Gastroesophageal sphincter (tissue), 4 donors: Measurements from ENCODE around the gene DNPH1. TPM values are rescaled to one million over a fixed set of nuclear protein-coding genes. Genes with fewer than 3 reads are reported as not detected.

Experiments used
- ATAC-seq: fragments of 150-250 bp; one replicate; pipeline ENCODE4 v1.9.1; 2016; ENCODE audit warnings: mild to moderate bottlenecking, moderate library complexity
- H3K27ac ChIP-seq, 4 donors: fragments of 200-600 bp; sonication (generic) in 3 of 4; 1 replicate in 3 of 4; 2 replicates in 1 of 4; pipeline ENCODE4 v1.5.1; 2016 to 2019
- H3K27me3 ChIP-seq: fragments of 200-600 bp; sonication (generic); one replicate; pipeline ENCODE4 v1.5.1; 2019
- H3K36me3 ChIP-seq, 2 donors: fragments of 200-600 bp; sonication (generic); one replicate each; pipeline ENCODE4 v1.5.1; 2019; ENCODE audit warnings: control low read depth in 1 of 2
- H3K4me1 ChIP-seq, 3 donors: fragments of 200-600 bp; sonication (generic); 1 replicate in 2 of 3; 2 replicates in 1 of 3; pipeline ENCODE4 v1.5.1; 2016 to 2019; ENCODE audit warnings: control low read depth in 2 of 3
- H3K4me3 ChIP-seq, 2 donors: fragments of 200-600 bp; sonication (generic); one replicate each; pipeline ENCODE4 v1.5.1; 2019; ENCODE audit warnings: mild to moderate bottlenecking in 1 of 2, moderate library complexity in 1 of 2
- H3K9me3 ChIP-seq, 3 donors: fragments of 200-600 bp; sonication (generic); one replicate each; pipeline ENCODE4 v1.5.1; 2017 to 2019; ENCODE audit warnings: control low read depth in 2 of 3
- CTCF ChIP-seq, 4 experiments: fragments of 200-600 bp in 2 of 4; fragments of 450-650 bp in 2 of 4; sonication (generic) in 1 of 4; IDR thresholded peaks; one replicate each; pipeline ENCODE4 v1.5.1; 2017 to 2019; ENCODE audit warnings: antibody characterized with exemption in 4 of 4, mild to moderate bottlenecking in 2 of 4, moderate library complexity in 2 of 4
- EP300 ChIP-seq: sonication (generic); formaldehyde crosslinking; IDR thresholded peaks from one replicate; pipeline ENCODE4 v1.6.1; 2017; ENCODE audit warnings: antibody characterized with exemption, mild to moderate bottlenecking
- POLR2A ChIP-seq, 2 donors: fragments of 450-650 bp; IDR thresholded peaks; one replicate each; pipeline ENCODE4 v1.6.1; 2017; ENCODE audit warnings: antibody characterized with exemption in 2 of 2, mild to moderate bottlenecking in 2 of 2, moderate library complexity in 1 of 2
- POLR2AphosphoS5 ChIP-seq: sonication (generic); formaldehyde crosslinking; IDR thresholded peaks from one replicate; pipeline ENCODE4 v1.6.1; 2017; ENCODE audit warnings: antibody characterized with exemption
- WGBS, 2 donors: methylation state at CpG; one replicate each; pipeline ENCODE4 v1.1.5; 2018; ENCODE audit warnings: low coverage in 1 of 2; 5-methylcytosine and 5-hydroxymethylcytosine counted together
- total RNA-seq, 4 donors: library from RNA; depleted of rRNA; stranded (reverse); fragments of >200 nt; gene quantifications; one replicate each; pipeline ENCODE4 v1.1.0, GENCODE V29; 2016

Gene DNPH1
- total RNA-seq, 4 donors from 2014 or later: 66.5 to 95.0 (median 86.6) TPM

DNA sequence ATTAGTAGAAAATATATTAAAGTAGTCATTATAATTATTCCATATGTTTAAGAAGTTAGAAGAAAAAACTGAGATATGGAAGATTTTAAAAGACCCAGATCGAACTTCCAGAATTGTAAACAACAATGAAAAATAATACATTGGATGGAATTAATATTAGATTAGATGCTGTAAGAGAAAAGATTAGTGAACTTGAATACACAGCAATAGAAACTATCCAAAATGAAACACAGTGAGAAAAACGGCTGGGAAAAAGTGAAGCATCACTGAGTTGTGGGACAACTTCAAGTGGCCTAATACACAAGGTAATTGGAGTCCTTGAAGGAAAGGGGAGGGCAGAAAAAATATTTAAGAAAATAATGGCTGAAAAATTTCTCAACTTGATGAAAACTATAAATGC is 9.8 kb upstream of the DNPH1 start:
- H3K27me3 ChIP-seq: peaks cover 62% of the 10 kb centered on the region
- no peak for ATAC-seq
- H3K27ac ChIP-seq: no peak overlapping the region
- H3K9me3 ChIP-seq: peaks cover 0 to 12% (median 0%) of the 10 kb centered on the region in 3 donors
- TF ChIP-seq POLR2A (IDR thresholded peaks at IDR 0.05) (no peak), EP300 (no peak), POLR2AphosphoS5 (no peak), CTCF (IDR thresholded peaks at IDR 0.05) (no peak)
- no peaks in the 10 kb centered on the region for H3K4me1 ChIP-seq
- 58 to 74% methylated on average over 2 of the region's 2 CpGs for WGBS, 2 donors
- H3K4me3 ChIP-seq: no peak overlapping the region
- H3K36me3 ChIP-seq: no peaks in the 10 kb centered on the region

DNA sequence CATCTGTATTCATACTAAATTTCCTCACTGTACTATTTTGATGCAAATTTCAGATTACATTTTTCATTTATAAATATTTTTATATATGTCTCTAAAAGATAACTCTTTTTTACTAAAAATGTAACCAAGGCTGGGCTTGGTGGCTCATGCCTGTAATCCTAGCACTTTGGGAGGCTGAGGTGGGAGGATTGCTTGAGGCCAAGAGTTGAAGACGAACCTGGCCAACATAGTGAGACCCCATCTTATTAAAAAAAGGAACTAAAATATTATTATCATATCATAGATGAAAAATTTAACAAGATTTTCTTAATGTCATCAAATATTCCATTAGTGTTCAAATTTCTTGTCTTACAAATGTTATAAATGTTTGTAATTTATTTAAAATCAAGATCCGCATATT is 6.6 kb upstream of the DNPH1 start:
- Histone ChIP-seq H3K36me3 (no peaks in the 10 kb centered on the region), H3K27ac (no peak overlapping the region), H3K4me3 (no peak overlapping the region), H3K4me1 (no peaks in the 10 kb centered on the region), H3K27me3 (peaks cover 32% of the 10 kb centered on the region), H3K9me3 (peaks cover 0 to 12% (median 0%) of the 10 kb centered on the region in 3 donors)
- no peak for TF ChIP-seq POLR2AphosphoS5
- no peak for TF ChIP-seq CTCF (IDR thresholded peaks at IDR 0.05)
- no peak for TF ChIP-seq EP300
- WGBS, 2 donors: 90 to 100% methylated on average over 2 of the region's 2 CpGs
- ATAC-seq: no peak

GRCh38 chr6:43231735-43232450 is 2.6 kb upstream of the DNPH1 start:
- Histone ChIP-seq H3K27me3 (no peaks in the 10 kb centered on the region), H3K4me1 (peaks cover 0 to 23% (median 6%) of the 10 kb centered on the region in 3 donors), H3K9me3 (no peaks in the 10 kb centered on the region), H3K27ac (no peak overlapping the region), H3K36me3 (no peaks in the 10 kb centered on the region), H3K4me3 (no peak overlapping the region)
- WGBS, 2 donors: 48 to 76% methylated on average over 3 of the region's 3 CpGs
- ATAC-seq: no peak
- TF ChIP-seq POLR2AphosphoS5 (no peak), EP300 (no peak), POLR2A (IDR thresholded peaks at IDR 0.05) (no peak), CTCF (IDR thresholded peaks at IDR 0.05) (no peak)

DNA sequence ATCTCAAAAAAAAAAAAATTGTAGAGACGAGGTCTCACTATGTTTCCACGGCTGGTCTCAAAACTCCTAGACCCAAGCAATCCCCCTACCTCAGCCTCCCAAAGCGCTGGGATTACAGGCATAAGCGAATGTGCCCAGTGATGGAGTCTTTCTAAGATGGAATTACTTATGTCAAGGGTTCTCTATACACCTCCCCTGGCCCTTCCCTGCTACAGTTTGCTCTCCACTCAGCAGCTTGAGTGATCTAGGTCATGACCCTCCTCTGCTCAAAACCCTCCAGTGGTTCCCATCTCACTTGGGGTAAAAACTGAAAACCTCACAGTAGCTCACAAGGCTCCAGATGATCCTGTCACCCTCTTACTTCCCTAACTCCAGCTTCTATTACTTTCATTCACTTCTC is 1.8 kb upstream of the DNPH1 start:
- WGBS, 2 donors: 88 to 94% methylated on average over 3 to 4 of the region's 4 CpGs
- no peak overlapping the region for H3K27ac ChIP-seq
- ATAC-seq: no peak
- H3K36me3 ChIP-seq: no peaks in the 10 kb centered on the region
- no peaks in the 10 kb centered on the region for H3K9me3 ChIP-seq
- TF ChIP-seq CTCF (IDR thresholded peaks at IDR 0.05): no peak
- no peak for TF ChIP-seq POLR2AphosphoS5
- TF ChIP-seq EP300: no peak
- no peak for TF ChIP-seq POLR2A (IDR thresholded peaks at IDR 0.05)
- H3K4me3 ChIP-seq: no peak overlapping the region
- H3K4me1 ChIP-seq: peaks cover 0 to 23% (median 6%) of the 10 kb centered on the region in 3 donors
- H3K27me3 ChIP-seq: no peaks in the 10 kb centered on the region
